ENCODE results near the gene CFAP54.

- TF ChIP-seq CTCF (conservative IDR thresholded peaks at IDR 0.05 in 1 of 2, IDR thresholded peaks at IDR 0.05 in 1 of 2; ENCODE audit: extremely low read depth in 1 of 2, insufficient read depth in 1 of 2, low read depth in 1 of 2, low read length in 2 of 2) (no peak), EZH2 (IDR thresholded peaks at IDR 0.05; ENCODE audit: borderline replicate concordance, low read length) (no peak)
Measured at GRCh38 chr12:96605684-96606083, 116.3 kb downstream of the CFAP54 start.

Data from mammary epithelial cell (primary cell).